NCI-H1694 (cell line): Measurements from ENCODE around the gene GEN1.

ENCODE experiments used
- DNase-seq: peaks from one replicate; lab custom pipeline; 2025; lab: John Stamatoyannopoulos, UW

GEN1 gene

GRCh38 chr2:17754773-17755425, 961 bp downstream of the GEN1 start:
- DNase-seq, result peak; percentile 40

- peak; percentile 40 for DNase-seq
Measured at GRCh38 chr2:17756668-17757067, 2.7 kb downstream of the GEN1 start.

- peak; percentile 83 for DNase-seq
Measured at GRCh38 chr2:17757321-17757720, 3.4 kb downstream of the GEN1 start.

- no peak for DNase-seq
Measured at GRCh38 chr2:17758118-17758517, 4.2 kb downstream of the GEN1 start.

GRCh38 chr2:17759805-17760204, 5.9 kb downstream of the GEN1 start:
- no peak for DNase-seq

- no peak for DNase-seq
Measured at GRCh38 chr2:17762451-17762850, 8.5 kb downstream of the GEN1 start.

GRCh38 chr2:17763641-17764333, 9.8 kb downstream of the GEN1 start:
- no peak for DNase-seq

GRCh38 chr2:17765398-17765797, 11.5 kb downstream of the GEN1 start:
- DNase-seq, result no peak

- DNase-seq, result no peak
Measured at GRCh38 chr2:17768894-17769293, 15.0 kb downstream of the GEN1 start.

GRCh38 chr2:17771956-17772355, 18.0 kb downstream of the GEN1 start:
- no peak for DNase-seq

- no peak for DNase-seq
Measured at GRCh38 chr2:17772532-17772931, 18.6 kb downstream of the GEN1 start.

- DNase-seq, result no peak
Measured at GRCh38 chr2:17780546-17780945, 26.6 kb downstream of the GEN1 start.

- DNase-seq, result no peak
Measured at GRCh38 chr2:17781482-17781881, 27.5 kb downstream of the GEN1 start.

GRCh38 chr2:17786727-17787126, 32.8 kb downstream of the GEN1 start:
- no peak for DNase-seq

GRCh38 chr2:17788773-17789172, 34.8 kb downstream of the GEN1 start:
- peak; percentile 22 for DNase-seq

- no peak for DNase-seq
Measured at GRCh38 chr2:17790536-17790935, 36.6 kb downstream of the GEN1 start.

GRCh38 chr2:17791121-17791816, 37.3 kb downstream of the GEN1 start:
- DNase-seq, result no peak

- DNase-seq, result no peak
Measured at GRCh38 chr2:17791817-17792130, 37.8 kb downstream of the GEN1 start.

GRCh38 chr2:17792515-17792914, 38.6 kb downstream of the GEN1 start:
- DNase-seq, result no peak

GRCh38 chr2:17793296-17793695, 39.4 kb downstream of the GEN1 start:
- DNase-seq, result no peak

- no peak for DNase-seq
Measured at GRCh38 chr2:17793803-17794354, 39.9 kb downstream of the GEN1 start.

GRCh38 chr2:17795309-17795708, 41.4 kb downstream of the GEN1 start:
- DNase-seq, result no peak

- DNase-seq, result no peak
Measured at GRCh38 chr2:17798338-17798737, 44.4 kb downstream of the GEN1 start.
